ENCODE results near the gene SH3RF1. TPM values are rescaled to one million over a fixed set of nuclear protein-coding genes. Genes with fewer than 3 reads are reported as not detected.
"Not testable (repeated sequence)": the region's sequence is repeated elsewhere in the genome, so short reads cannot be mapped to it uniquely, and the experiment has no call there.

Gene SH3RF1
- total and polyA plus RNA-seq, 4 donors = 1.8 to 7.9 (median 3.5) TPM

DNA sequence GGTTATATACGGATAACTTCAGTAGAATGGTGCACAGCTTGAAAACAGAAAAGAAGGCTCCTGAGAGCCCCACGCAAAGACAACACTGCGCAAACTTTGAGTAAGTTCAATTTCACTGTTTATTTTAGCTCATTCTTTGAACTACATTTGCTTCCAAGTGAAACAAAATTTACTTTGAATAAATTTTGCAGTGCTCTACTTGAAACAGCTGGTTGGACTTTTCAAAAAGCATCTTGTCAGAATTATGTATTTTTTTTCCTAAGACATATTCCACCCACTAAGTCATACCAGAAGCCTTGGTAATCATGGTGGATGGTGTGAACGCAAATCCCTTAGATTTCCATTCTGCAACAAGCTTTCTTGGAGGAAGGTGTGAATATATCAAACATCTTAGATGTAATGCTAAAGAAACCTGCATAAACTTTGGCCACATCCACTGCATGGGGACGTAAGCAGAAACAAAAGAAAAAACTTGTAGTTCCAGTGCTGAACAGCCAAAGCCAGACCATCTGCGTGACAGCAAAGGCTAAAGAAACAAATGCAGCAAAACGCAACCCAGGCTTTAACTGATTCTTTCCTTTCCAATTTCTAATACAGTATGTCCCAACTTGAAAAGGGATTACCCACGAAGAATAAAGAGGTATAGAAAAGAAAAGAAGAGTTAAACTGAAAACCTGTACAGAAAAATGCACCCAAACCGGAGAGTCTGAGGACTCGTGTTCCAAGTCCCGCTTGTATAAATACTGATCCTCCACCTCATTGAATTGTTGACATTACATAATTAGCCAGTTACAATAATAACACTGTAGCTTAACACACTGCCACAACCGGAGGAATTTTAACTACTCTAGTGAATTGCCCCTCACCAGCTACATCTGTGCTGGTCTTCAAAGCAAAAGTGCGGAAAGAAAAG lies 90.9 kb downstream of the SH3RF1 start (continued):
- TF ChIP-seq, protein P1, sequence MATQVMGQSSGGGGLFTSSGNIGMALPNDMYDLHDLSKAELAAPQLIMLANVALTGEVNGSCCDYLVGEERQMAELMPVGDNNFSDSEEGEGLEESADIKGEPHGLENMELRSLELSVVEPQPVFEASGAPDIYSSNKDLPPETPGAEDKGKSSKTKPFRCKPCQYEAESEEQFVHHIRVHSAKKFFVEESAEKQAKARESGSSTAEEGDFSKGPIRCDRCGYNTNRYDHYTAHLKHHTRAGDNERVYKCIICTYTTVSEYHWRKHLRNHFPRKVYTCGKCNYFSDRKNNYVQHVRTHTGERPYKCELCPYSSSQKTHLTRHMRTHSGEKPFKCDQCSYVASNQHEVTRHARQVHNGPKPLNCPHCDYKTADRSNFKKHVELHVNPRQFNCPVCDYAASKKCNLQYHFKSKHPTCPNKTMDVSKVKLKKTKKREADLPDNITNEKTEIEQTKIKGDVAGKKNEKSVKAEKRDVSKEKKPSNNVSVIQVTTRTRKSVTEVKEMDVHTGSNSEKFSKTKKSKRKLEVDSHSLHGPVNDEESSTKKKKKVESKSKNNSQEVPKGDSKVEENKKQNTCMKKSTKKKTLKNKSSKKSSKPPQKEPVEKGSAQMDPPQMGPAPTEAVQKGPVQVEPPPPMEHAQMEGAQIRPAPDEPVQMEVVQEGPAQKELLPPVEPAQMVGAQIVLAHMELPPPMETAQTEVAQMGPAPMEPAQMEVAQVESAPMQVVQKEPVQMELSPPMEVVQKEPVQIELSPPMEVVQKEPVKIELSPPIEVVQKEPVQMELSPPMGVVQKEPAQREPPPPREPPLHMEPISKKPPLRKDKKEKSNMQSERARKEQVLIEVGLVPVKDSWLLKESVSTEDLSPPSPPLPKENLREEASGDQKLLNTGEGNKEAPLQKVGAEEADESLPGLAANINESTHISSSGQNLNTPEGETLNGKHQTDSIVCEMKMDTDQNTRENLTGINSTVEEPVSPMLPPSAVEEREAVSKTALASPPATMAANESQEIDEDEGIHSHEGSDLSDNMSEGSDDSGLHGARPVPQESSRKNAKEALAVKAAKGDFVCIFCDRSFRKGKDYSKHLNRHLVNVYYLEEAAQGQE (IDR thresholded peaks at IDR 0.05) = no peak

DNA sequence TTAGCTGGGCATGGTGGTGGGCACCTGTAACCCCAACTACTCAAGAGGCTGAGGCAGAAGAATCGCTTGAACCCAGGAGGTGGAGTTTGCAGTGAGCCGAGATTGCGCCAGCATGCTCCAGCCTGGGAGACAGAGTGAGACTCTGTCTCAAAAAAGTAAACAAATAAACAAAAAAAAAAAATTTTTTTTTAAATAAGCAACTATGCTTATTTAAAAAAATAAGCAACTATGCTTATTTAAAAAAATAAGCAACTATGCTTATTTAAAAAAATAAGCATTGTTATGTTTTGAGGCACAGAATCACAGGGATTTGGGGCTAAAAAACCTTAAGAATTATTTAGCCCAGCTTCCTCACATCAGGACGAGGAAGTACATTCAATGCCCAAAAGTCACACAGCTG lies 92.7 kb downstream of the SH3RF1 start:
- not testable (repeated sequence) for H3K9ac ChIP-seq (ENCODE audit: low read depth in 1 of 2, low read length in 2 of 2); H3K9me3 ChIP-seq (ENCODE audit: control insufficient read depth in 4 of 4, low read length in 3 of 4); DNase-seq (ENCODE audit: low spot score); H3K4me3 ChIP-seq (ENCODE audit: low read depth in 1 of 3, low read length in 3 of 3); H3K36me3 ChIP-seq (ENCODE audit: control insufficient read depth in 4 of 4, insufficient read depth in 3 of 4, low read depth in 1 of 4, low read length in 3 of 4); H3K27ac ChIP-seq (ENCODE audit: low read depth in 1 of 2, low read length in 2 of 2); H3K27me3 ChIP-seq (ENCODE audit: control insufficient read depth in 4 of 4, insufficient read depth in 4 of 4, low read length in 3 of 4)
- H3K4me1 ChIP-seq (ENCODE audit: control insufficient read depth in 4 of 4, insufficient read depth in 4 of 4, low read length in 3 of 4) = peaks cover 2 to 12% (median 10%) of the 10 kb centered on the region in 4 donors
- 93% methylated on average over 4 of the region's 4 CpGs for WGBS

DNA sequence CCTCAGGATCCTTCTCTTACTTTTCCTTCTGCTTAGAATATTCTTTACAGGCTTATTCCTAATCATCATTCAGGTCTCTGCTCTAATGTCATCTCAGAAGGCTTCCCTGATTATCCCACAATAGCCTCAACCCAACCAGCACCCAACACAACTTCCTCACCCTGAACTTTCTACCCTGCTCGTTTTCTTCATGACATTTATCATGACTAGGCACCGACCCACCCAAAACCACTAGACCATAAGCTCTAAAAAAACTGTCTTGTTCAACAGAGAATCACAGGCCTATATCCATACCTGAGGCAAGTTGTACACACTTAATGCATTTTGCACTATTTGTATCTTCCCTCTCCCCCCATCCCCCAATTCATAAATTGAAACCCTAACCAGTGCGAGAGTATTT lies 95.3 kb downstream of the SH3RF1 start:
- TF ChIP-seq GABPA (IDR thresholded peaks at IDR 0.05 in 1 of 2, conservative IDR thresholded peaks at IDR 0.05 in 1 of 2) (no peak), HNF4G (IDR thresholded peaks at IDR 0.05) (no peak), NR2F2 (IDR thresholded peaks at IDR 0.05) (no peak), EGR1 (IDR thresholded peaks at IDR 0.05; ENCODE audit: low read depth in 2 of 2) (no peak), FOXA2 (IDR thresholded peaks at IDR 0.05) (no peak), JUND (IDR thresholded peaks at IDR 0.05) (no peak), HNF4A (conservative IDR thresholded peaks at IDR 0.05) (no peak), FOXA1 (IDR thresholded peaks at IDR 0.05) (no peak)
- TF ChIP-seq, protein P2, sequence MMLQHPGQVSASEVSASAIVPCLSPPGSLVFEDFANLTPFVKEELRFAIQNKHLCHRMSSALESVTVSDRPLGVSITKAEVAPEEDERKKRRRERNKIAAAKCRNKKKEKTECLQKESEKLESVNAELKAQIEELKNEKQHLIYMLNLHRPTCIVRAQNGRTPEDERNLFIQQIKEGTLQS (IDR thresholded peaks at IDR 0.05) = no peak
- TF ChIP-seq, protein P3, sequence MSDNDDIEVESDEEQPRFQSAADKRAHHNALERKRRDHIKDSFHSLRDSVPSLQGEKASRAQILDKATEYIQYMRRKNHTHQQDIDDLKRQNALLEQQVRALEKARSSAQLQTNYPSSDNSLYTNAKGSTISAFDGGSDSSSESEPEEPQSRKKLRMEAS (IDR thresholded peaks at IDR 0.05) = no peak
- TF ChIP-seq, protein P4, sequence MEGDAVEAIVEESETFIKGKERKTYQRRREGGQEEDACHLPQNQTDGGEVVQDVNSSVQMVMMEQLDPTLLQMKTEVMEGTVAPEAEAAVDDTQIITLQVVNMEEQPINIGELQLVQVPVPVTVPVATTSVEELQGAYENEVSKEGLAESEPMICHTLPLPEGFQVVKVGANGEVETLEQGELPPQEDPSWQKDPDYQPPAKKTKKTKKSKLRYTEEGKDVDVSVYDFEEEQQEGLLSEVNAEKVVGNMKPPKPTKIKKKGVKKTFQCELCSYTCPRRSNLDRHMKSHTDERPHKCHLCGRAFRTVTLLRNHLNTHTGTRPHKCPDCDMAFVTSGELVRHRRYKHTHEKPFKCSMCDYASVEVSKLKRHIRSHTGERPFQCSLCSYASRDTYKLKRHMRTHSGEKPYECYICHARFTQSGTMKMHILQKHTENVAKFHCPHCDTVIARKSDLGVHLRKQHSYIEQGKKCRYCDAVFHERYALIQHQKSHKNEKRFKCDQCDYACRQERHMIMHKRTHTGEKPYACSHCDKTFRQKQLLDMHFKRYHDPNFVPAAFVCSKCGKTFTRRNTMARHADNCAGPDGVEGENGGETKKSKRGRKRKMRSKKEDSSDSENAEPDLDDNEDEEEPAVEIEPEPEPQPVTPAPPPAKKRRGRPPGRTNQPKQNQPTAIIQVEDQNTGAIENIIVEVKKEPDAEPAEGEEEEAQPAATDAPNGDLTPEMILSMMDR (IDR thresholded peaks at IDR 0.05; ENCODE audit: low read depth, low read length, missing input control) = no peak
- TF ChIP-seq, protein P1 (IDR thresholded peaks at IDR 0.05) = no peak
- TF ChIP-seq, protein P5, sequence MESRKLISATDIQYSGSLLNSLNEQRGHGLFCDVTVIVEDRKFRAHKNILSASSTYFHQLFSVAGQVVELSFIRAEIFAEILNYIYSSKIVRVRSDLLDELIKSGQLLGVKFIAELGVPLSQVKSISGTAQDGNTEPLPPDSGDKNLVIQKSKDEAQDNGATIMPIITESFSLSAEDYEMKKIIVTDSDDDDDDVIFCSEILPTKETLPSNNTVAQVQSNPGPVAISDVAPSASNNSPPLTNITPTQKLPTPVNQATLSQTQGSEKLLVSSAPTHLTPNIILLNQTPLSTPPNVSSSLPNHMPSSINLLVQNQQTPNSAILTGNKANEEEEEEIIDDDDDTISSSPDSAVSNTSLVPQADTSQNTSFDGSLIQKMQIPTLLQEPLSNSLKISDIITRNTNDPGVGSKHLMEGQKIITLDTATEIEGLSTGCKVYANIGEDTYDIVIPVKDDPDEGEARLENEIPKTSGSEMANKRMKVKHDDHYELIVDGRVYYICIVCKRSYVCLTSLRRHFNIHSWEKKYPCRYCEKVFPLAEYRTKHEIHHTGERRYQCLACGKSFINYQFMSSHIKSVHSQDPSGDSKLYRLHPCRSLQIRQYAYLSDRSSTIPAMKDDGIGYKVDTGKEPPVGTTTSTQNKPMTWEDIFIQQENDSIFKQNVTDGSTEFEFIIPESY (IDR thresholded peaks at IDR 0.05) = no peak
- Histone ChIP-seq H3K36me3 (ENCODE audit: control insufficient read depth in 4 of 4, insufficient read depth in 3 of 4, low read depth in 1 of 4, low read length in 3 of 4) (no peaks in the 10 kb centered on the region), H3K4me1 (ENCODE audit: control insufficient read depth in 4 of 4, insufficient read depth in 4 of 4, low read length in 3 of 4) (peaks cover 4 to 13% (median 11%) of the 10 kb centered on the region in 4 donors), H3K9me3 (ENCODE audit: control insufficient read depth in 4 of 4, low read length in 3 of 4) (no peaks in the 10 kb centered on the region), H3K27me3 (ENCODE audit: control insufficient read depth in 4 of 4, insufficient read depth in 4 of 4, low read length in 3 of 4) (no peaks in the 10 kb centered on the region), H3K9ac (ENCODE audit: low read depth in 1 of 2, low read length in 2 of 2) (no peak overlapping the region), H3K27ac (ENCODE audit: low read depth in 1 of 2, low read length in 2 of 2) (no peak overlapping the region), H3K4me3 (ENCODE audit: low read depth in 1 of 3, low read length in 3 of 3) (no peak overlapping the region)
- DNase-seq (ENCODE audit: low spot score) = no peak
- WGBS = 79% methylated on average over 3 of the region's 3 CpGs

Data from liver (tissue), 9 donors.